HepG2 (cell line): ENCODE measurements around the gene HIRA. TPM values are rescaled to one million over a fixed set of nuclear protein-coding genes. Genes with fewer than 3 reads are reported as not detected.

Experiments
- ATAC-seq: fragments of 200-7000 bp; cut with Tn5 transposase; 3 replicates; pipeline ENCODE4 v1.9.1; 2020; ENCODE audit warnings: mild to moderate bottlenecking, moderate library complexity
- BruUV-seq: library from RNA; stranded (reverse); fragments of 400-500 nt; replicated peaks from 2 replicates; lab custom pipeline; 2021; lab: Mats Ljungman, UMichigan
- CTCF ChIA-PET: fragments of 300-600 bp; formaldehyde crosslinking; extraction: SDS; loops from one replicate; lab custom pipeline; 2021; ENCODE audit warnings: low total read pairs, inconsistent platforms, low intra/inter-chr PET ratio; lab: Yijun Ruan, JAX
- POLR2A ChIA-PET: fragments of 350-600 bp; sonication (Branson Sonifier 250); formaldehyde crosslinking; loops from one replicate; lab custom pipeline; 2020; ENCODE audit warnings: antibody characterized with exemption, inconsistent platforms; lab: Yijun Ruan, JAX
- DNase-seq: peaks from one replicate; pipeline ENCODE4 v3.0.0-alpha.2; 2015; ENCODE audit warnings: low spot score
- FAIRE-seq: peaks from 3 replicates; lab custom pipeline; 2011; peaks lifted over from hg19 to GRCh38; lab: Jason Lieb, UNC
- H2AFZ ChIP-seq: one replicate; pipeline ENCODE4 v1.6.1; 2011; ENCODE audit warnings: low read length, inconsistent platforms
- H3K27ac ChIP-seq: fragments of 300-600 bp; 3 replicates; pipeline ENCODE4 v1.8.0; 2011; ENCODE audit warnings: mixed run types, mild to moderate bottlenecking, mixed read lengths, low read length, inconsistent platforms; ENCODE audit not compliant: insufficient read depth; ENCODE audit errors: extremely low read length
- H3K27me3 ChIP-seq, 2 experiments: fragments of 200-600 bp in 1 of 2; 2 replicates in 1 of 2; 3 replicates in 1 of 2; pipeline versions ENCODE4 v1.6.0 to v1.8.0; 2011; ENCODE audit warnings: low read length in 2 of 2, mild to moderate bottlenecking in 2 of 2, moderate library complexity in 2 of 2, inconsistent platforms in 1 of 2; ENCODE audit not compliant: insufficient read depth in 2 of 2, control insufficient read depth in 1 of 2
- H3K36me3 ChIP-seq, 2 experiments: fragments of 200-600 bp in 1 of 2; replicated peaks in 1 of 2; 2 replicates in 1 of 2; 3 replicates in 1 of 2; pipeline versions ENCODE4 v1.5.1 to v1.8.0; 2011; ENCODE audit warnings: low read length in 2 of 2, inconsistent platforms in 1 of 2; ENCODE audit not compliant: insufficient read depth in 2 of 2, control insufficient read depth in 1 of 2
- H3K4me1 ChIP-seq: 2 replicates; pipeline ENCODE4 v1.5.1; 2012; ENCODE audit warnings: low read length, inconsistent platforms; ENCODE audit not compliant: insufficient read depth
- H3K4me2 ChIP-seq: 2 replicates; pipeline ENCODE4 v1.6.0; 2011; ENCODE audit warnings: low read depth, low read length, inconsistent platforms
- H3K4me3 ChIP-seq, 3 experiments: fragments of 200-600 bp in 1 of 3; sonication (generic), shearing (Covaris generic) in 1 of 3; replicated peaks in 1 of 3; 2 replicates each; pipeline ENCODE4 v1.5.1; 2011 to 2016; ENCODE audit warnings: low read length in 3 of 3, inconsistent platforms in 2 of 3, low read depth in 2 of 3, mild to moderate bottlenecking in 2 of 3, control low read depth in 1 of 3, mixed read lengths in 1 of 3; ENCODE audit not compliant: insufficient read depth in 1 of 3
- H3K79me2 ChIP-seq: one replicate; pipeline ENCODE4 v1.6.1; 2011; ENCODE audit warnings: low read length, inconsistent platforms; ENCODE audit not compliant: insufficient read depth
- H3K9ac ChIP-seq: 2 replicates; pipeline ENCODE4 v1.6.0; 2011; ENCODE audit warnings: mild to moderate bottlenecking, low read depth, low read length, inconsistent platforms; ENCODE audit not compliant: insufficient read depth
- H3K9me3 ChIP-seq: 2 replicates; pipeline ENCODE4 v1.5.1; 2012; ENCODE audit warnings: mild to moderate bottlenecking, low read length
- H4K20me1 ChIP-seq: 2 replicates; pipeline ENCODE4 v1.6.0; 2011; ENCODE audit warnings: inconsistent platforms, mild to moderate bottlenecking, low read length, moderate library complexity; ENCODE audit not compliant: insufficient read depth
- HMG20B ChIP-seq: conservative IDR thresholded peaks from 2 replicates; pipeline ENCODE4 v1.6.1; 2016; ENCODE audit warnings: missing genetic modification reagents, missing compliant biosample characterization
- MAFK ChIP-seq, 2 experiments: IDR thresholded peaks in 1 of 2; conservative IDR thresholded peaks in 1 of 2; 2 replicates each; pipeline ENCODE4 v1.6.1; 2011; ENCODE audit warnings: improper control_type of control experiment in 2 of 2, low read length in 2 of 2
- RORA ChIP-seq: sonication (generic); formaldehyde crosslinking; IDR thresholded peaks from 2 replicates; pipeline ENCODE4 v1.5.0; 2020; ENCODE audit warnings: mild to moderate bottlenecking, missing genetic modification reagents, moderate library complexity
- ZFP82 ChIP-seq: sonication (generic); formaldehyde crosslinking; IDR thresholded peaks from 2 replicates; pipeline ENCODE4 v1.5.1; 2020; ENCODE audit warnings: mild to moderate bottlenecking, missing genetic modification reagents, borderline replicate concordance
- ZNF326 ChIP-seq: sonication (generic); formaldehyde crosslinking; IDR thresholded peaks from 2 replicates; pipeline ENCODE4 v1.4.0; 2020; ENCODE audit warnings: missing genetic modification reagents, borderline replicate concordance
- ZNF343 ChIP-seq: sonication (generic); formaldehyde crosslinking; IDR thresholded peaks from 2 replicates; pipeline ENCODE4 v1.4.0; 2020; ENCODE audit warnings: mild to moderate bottlenecking, missing genetic modification reagents
- ZNF362 ChIP-seq: sonication (generic); formaldehyde crosslinking; IDR thresholded peaks from 2 replicates; pipeline ENCODE4 v1.4.0; 2020; ENCODE audit warnings: missing genetic modification reagents, mild to moderate bottlenecking, borderline replicate concordance
- ZNF589 ChIP-seq: sonication (generic); formaldehyde crosslinking; conservative IDR thresholded peaks from 2 replicates; pipeline ENCODE4 v1.8.0; 2022; ENCODE audit warnings: mild to moderate bottlenecking, moderate library complexity, missing genetic modification reagents
- ZNF749 ChIP-seq: sonication (generic); formaldehyde crosslinking; IDR thresholded peaks from 2 replicates; pipeline ENCODE4 v1.8.0; 2022; ENCODE audit warnings: mild to moderate bottlenecking, missing genetic modification reagents, moderate library complexity, borderline replicate concordance
- WGBS: methylation state at CpG from one replicate; pipeline ENCODE4 v1.1.6; 2017; ENCODE audit warnings: low lambda C conversion rate; 5-methylcytosine and 5-hydroxymethylcytosine counted together
- in situ Hi-C: cut with HindIII; loops from 2 replicates; pipeline ENCODE4 v1.10.0; 2017; ENCODE audit warnings: low pct_unique_long_range_greater_than_20kb; ENCODE audit not compliant: extremely low pct_ligation_motif_present
- intact Hi-C: fragments of 100-400 bp; cut with micrococcal nuclease; formaldehyde crosslinking; loops from one replicate; pipeline ENCODE4 v1.10.0; 2022; ENCODE audit not compliant: unreplicated experiment
- polyA plus RNA-seq, 8 experiments: library from polyadenylated mRNA; depleted of rRNA in 3 of 8; stranded (reverse) in 7 of 8; unstranded in 1 of 8; fragments of >200 nt; fragmentation: Illumina TruSeq in 4 of 8; extraction: Trizol in 4 of 8; gene quantifications; 2 replicates each; pipeline versions ENCODE4 v1.2.1 to v1.2.3, GENCODE V29; 2011 to 2016; ENCODE audit warnings: low read depth in 4 of 8, missing spikeins in 1 of 8, mixed read lengths in 1 of 8; ENCODE audit not compliant: insufficient read depth in 1 of 8
- total RNA-seq, 5 experiments: library from RNA; depleted of rRNA; stranded (reverse); fragments of >200 nt; fragmentation: Illumina TruSeq; extraction: Trizol; gene quantifications; 2 replicates each; pipeline ENCODE4 v1.2.3, GENCODE V29; 2016; ENCODE audit warnings: low read depth in 1 of 5

Gene HIRA
- total and polyA plus RNA-seq, 2 of the 13 experiments (the other 11 are each of a cell fraction or from before 2014, with no cell fraction given): 21.5 to 29.2 TPM

- no peaks in the 10 kb centered on the region for H3K9me3 ChIP-seq
- H3K79me2 ChIP-seq: no peaks in the 10 kb centered on the region
- POLR2A ChIA-PET: no interaction called here
- TF ChIP-seq ZNF749 (no peak), ZNF362 (CRISPR knock-in tag) (no peak), RORA (no peak), ZNF589 (CRISPR knock-in tag) (no peak), ZFP82 (CRISPR knock-in tag) (no peak), HMG20B (CRISPR knock-in tag) (no peak), MAFK (conservative IDR thresholded peaks at IDR 0.05 in 1 of 2, IDR thresholded peaks at IDR 0.05 in 1 of 2; ENCODE audit: low read length in 2 of 2) (peak; percentile 23 to 31; a peak in 1 of 4 replicates), ZNF326 (CRISPR knock-in tag) (no peak), ZNF343 (no peak)
- TF ChIP-seq, all 625 proteins: peak for 1
- Histone ChIP-seq H3K9ac (no peak overlapping the region), H3K27ac (no peak overlapping the region), H3K4me1 (no peaks in the 10 kb centered on the region), H4K20me1 (no peaks in the 10 kb centered on the region), H3K4me2 (no peak overlapping the region), H3K4me3 (no peak overlapping the region), H3K36me3 (peaks cover 49 to 95% of the 10 kb centered on the region in 2 experiments), H2AFZ (no peak overlapping the region), H3K27me3 (no peaks in the 10 kb centered on the region)
- BruUV-seq: no TSS peak
- CTCF ChIA-PET: no interaction called here
- in situ Hi-C loops (no loop called here), intact Hi-C loops (no loop called here)
- ATAC-seq (no peak), DNase-seq (no peak), FAIRE-seq (no peak)
- 100% methylated on average over 5 of the region's 7 CpGs for WGBS
These were observed 75.9 kb downstream of the HIRA start for GRCh38 chr22:19355413-19356157.
